Naive thymus-derived CD4-positive, alpha-beta T cell (primary cell): ENCODE data around the gene KCTD5. TPM values are rescaled to one million over a fixed set of nuclear protein-coding genes. Genes with fewer than 3 reads are reported as not detected.
A peak's percentile ranks its signal among the peaks of the same experiment; 100 is the strongest.
"Not testable (repeated sequence)": the region's sequence is repeated elsewhere in the genome, so short reads cannot be mapped to it uniquely, and the experiment has no call there.

ENCODE experiments used
- ATAC-seq: fragments of 150-1000 bp; cut with Tn5 transposase; 2 replicates; pipeline ENCODE4 v1.10.0; 2021; ENCODE audit warnings: mild to moderate bottlenecking, moderate library complexity
- CTCF ChIA-PET: fragments of 350-600 bp; sonication (Branson Sonifier 250); formaldehyde crosslinking; loops from one replicate; lab custom pipeline; 2021; ENCODE audit warnings: antibody characterized with exemption; lab: Charles Lee
- POLR2A ChIA-PET: fragments of 350-600 bp; sonication (Branson Sonifier 250); formaldehyde crosslinking; loops from one replicate; lab custom pipeline; 2021; ENCODE audit warnings: antibody characterized with exemption, inconsistent platforms; lab: Charles Lee
- DNase-seq, 9 donors: peaks; one replicate each; pipeline versions ENCODE4 v3.0.0 to v3.0.0-alpha.2; 2020 to 2022; ENCODE audit warnings: mixed read lengths in 1 of 9
- H3K27ac ChIP-seq: one replicate; pipeline ENCODE4 v1.7.0; 2013; ENCODE audit warnings: mild to moderate bottlenecking, low read depth, low read length, moderate library complexity
- H3K27me3 ChIP-seq, 2 donors: one replicate each; pipeline ENCODE4 v1.7.0; 2013; ENCODE audit warnings: low read length in 2 of 2, mild to moderate bottlenecking in 2 of 2, moderate library complexity in 2 of 2; ENCODE audit not compliant: control insufficient read depth in 2 of 2, insufficient read depth in 2 of 2
- H3K36me3 ChIP-seq, 3 experiments: 1 replicate in 2 of 3; 2 replicates in 1 of 3; pipeline ENCODE4 v1.7.0; 2013; ENCODE audit warnings: low read length in 3 of 3, mild to moderate bottlenecking in 3 of 3, moderate library complexity in 1 of 3; ENCODE audit not compliant: insufficient read depth in 3 of 3, control insufficient read depth in 2 of 3
- H3K4me1 ChIP-seq, 2 donors: one replicate each; pipeline ENCODE4 v1.7.0; 2013; ENCODE audit warnings: low read length in 2 of 2, mild to moderate bottlenecking in 2 of 2, moderate library complexity in 1 of 2; ENCODE audit not compliant: control insufficient read depth in 2 of 2, insufficient read depth in 2 of 2
- H3K4me3 ChIP-seq: 2 replicates; pipeline ENCODE4 v1.7.0; 2013; ENCODE audit warnings: mild to moderate bottlenecking, low read length
- H3K9me3 ChIP-seq, 3 experiments: 1 replicate in 2 of 3; 2 replicates in 1 of 3; pipeline ENCODE4 v1.7.0; 2013; ENCODE audit warnings: low read length in 3 of 3; ENCODE audit not compliant: control insufficient read depth in 2 of 3
- H3K27ac Mint-ChIP-seq, 9 donors: one replicate each; pipeline ENCODE4 v1.8.0; 2020 to 2022; ENCODE audit warnings: mixed read lengths in 9 of 9, mild to moderate bottlenecking in 8 of 9, moderate library complexity in 5 of 9, inconsistent platforms in 2 of 9
- H3K27me3 Mint-ChIP-seq, 5 donors: one replicate each; pipeline ENCODE4 v1.8.0; 2021 to 2022; ENCODE audit warnings: mixed read lengths in 5 of 5, mild to moderate bottlenecking in 1 of 5
- H3K36me3 Mint-ChIP-seq, 5 donors: one replicate each; pipeline ENCODE4 v1.8.0; 2020 to 2022; ENCODE audit warnings: mixed read lengths in 5 of 5, mild to moderate bottlenecking in 3 of 5, inconsistent platforms in 1 of 5
- H3K4me1 Mint-ChIP-seq, 7 donors: one replicate each; pipeline ENCODE4 v1.8.0; 2020 to 2022; ENCODE audit warnings: mixed read lengths in 7 of 7, mild to moderate bottlenecking in 3 of 7, inconsistent platforms in 1 of 7
- H3K4me3 Mint-ChIP-seq, 10 donors: one replicate each; pipeline ENCODE4 v1.8.0; 2020 to 2022; ENCODE audit warnings: mild to moderate bottlenecking in 10 of 10, mixed read lengths in 10 of 10, moderate library complexity in 6 of 10, inconsistent platforms in 2 of 10
- H3K9me3 Mint-ChIP-seq, 11 donors: one replicate each; pipeline ENCODE4 v1.8.0; 2020 to 2022; ENCODE audit warnings: mixed read lengths in 11 of 11, mild to moderate bottlenecking in 4 of 11, inconsistent platforms in 1 of 11, moderate library complexity in 1 of 11
- intact Hi-C, 2 donors: fragments of 100-400 bp; cut with micrococcal nuclease; formaldehyde crosslinking; loops; one replicate each; pipeline ENCODE4 v1.15.1; 2023
- polyA plus RNA-seq, 2 donors: library from polyadenylated mRNA; unstranded; fragments of 300-500 nt; fragmentation: Illumina TruSeq; gene quantifications; one replicate each; pipeline ENCODE4 v1.2.3, GENCODE V29; 2021
- total RNA-seq, 6 experiments: library from RNA in 5 of 6; stranded (reverse) in 5 of 6; gene quantifications; 1 replicate in 5 of 6; 2 replicates in 1 of 6; pipeline ENCODE4 v1.2.3 and lab custom pipeline; 2021 to 2026

The KCTD5 gene
- total and polyA plus RNA-seq, 7 experiments from 2014 or later, result 15.7 to 37.5 (median 24.6) TPM

DNA sequence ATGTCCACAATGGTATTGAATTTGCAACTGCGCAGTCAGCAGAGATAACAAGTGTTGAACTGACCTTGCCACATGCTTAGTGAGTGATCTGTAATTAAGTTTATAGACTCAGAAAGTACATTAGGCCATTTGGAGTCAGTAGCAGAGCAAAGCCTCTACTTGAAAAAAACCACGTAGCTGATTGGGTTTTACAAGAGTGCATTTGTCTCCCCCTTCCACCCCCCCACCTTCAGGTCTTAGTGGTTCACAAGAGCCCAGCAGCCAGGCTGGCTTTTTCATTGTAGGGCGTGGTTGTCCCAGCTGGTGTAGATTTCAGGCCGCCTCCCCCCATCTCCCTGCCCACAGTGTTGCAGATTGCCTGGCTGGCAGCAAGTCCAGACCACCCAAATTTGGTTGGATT is 2.4 kb upstream of the KCTD5 start:
- H3K4me1 ChIP-seq, result peaks cover 0 to 12% of the 10 kb centered on the region in 2 donors
- H3K27ac ChIP-seq, H3K9me3 Mint-ChIP-seq, H3K27me3 ChIP-seq, H3K27ac Mint-ChIP-seq, H3K36me3 Mint-ChIP-seq, H3K36me3 ChIP-seq, CTCF ChIA-PET, ATAC-seq, H3K9me3 ChIP-seq, H3K4me3 ChIP-seq, POLR2A ChIA-PET, DNase-seq, H3K27me3 Mint-ChIP-seq: not testable (repeated sequence)
- Mint-ChIP-seq H3K4me3 (peak overlapping the region in 1 of 10 donors; percentile 34), H3K4me1 (peaks cover 6 to 18% (median 15%) of the 10 kb centered on the region in 7 donors)
- intact Hi-C loops, result loop anchor here in 1 of 2 donors (5.0 kb wide), 2 partner anchors 208 to 523 kb away; partner anchors contain the start of genes NTN3 and TRAF7

DNA sequence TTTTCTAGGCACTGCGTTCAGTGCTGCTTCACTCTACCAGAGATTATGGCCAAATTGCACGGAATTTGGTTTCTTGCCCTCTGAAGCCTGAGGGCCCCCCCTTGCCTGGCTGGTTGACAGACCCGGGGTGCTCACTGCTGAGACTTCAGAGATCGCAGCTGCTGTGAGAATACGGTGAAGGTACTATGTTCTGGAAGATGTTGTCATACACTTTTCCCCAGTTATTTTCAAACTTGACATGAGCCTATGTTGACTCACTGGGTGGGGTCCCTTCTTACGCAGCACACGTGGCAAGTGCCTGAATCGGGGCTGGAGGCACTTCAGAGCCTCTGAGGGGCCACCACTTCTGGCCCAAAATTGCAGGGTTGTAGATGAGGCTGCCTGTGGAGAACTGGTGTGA is 2.0 kb upstream of the KCTD5 start:
- CTCF ChIA-PET, DNase-seq, H3K9me3 Mint-ChIP-seq, H3K27me3 ChIP-seq, H3K36me3 ChIP-seq, H3K27me3 Mint-ChIP-seq, H3K9me3 ChIP-seq, POLR2A ChIA-PET, H3K4me3 ChIP-seq, H3K27ac ChIP-seq, ATAC-seq, H3K36me3 Mint-ChIP-seq: not testable (repeated sequence)
- peaks cover 0 to 12% of the 10 kb centered on the region in 2 donors for H3K4me1 ChIP-seq
- Mint-ChIP-seq H3K27ac (peak overlapping the region in 1 of 9 donors; percentile 75), H3K4me3 (peak overlapping the region in 3 of 10 donors; percentile 4 to 34 (median 19)), H3K4me1 (peaks cover 6 to 19% (median 16%) of the 10 kb centered on the region in 7 donors)
- intact Hi-C loops, result loop anchor here in 1 of 2 donors (5.0 kb wide), 2 partner anchors 208 to 523 kb away; partner anchors contain the start of genes NTN3 and TRAF7

- DNase-seq, H3K36me3 Mint-ChIP-seq, H3K27me3 Mint-ChIP-seq, H3K27me3 ChIP-seq, CTCF ChIA-PET, ATAC-seq, H3K9me3 ChIP-seq, H3K9me3 Mint-ChIP-seq, H3K36me3 ChIP-seq: not testable (repeated sequence)
- peaks cover 14 to 22% of the 10 kb centered on the region in 2 donors for H3K4me1 ChIP-seq
- intact Hi-C loops, result loop anchor here (2.0 to 5.0 kb wide), 3 partner anchors 70 to 526 kb away; partner anchors contain the start of genes NTN3 (in 1 of the 2), SRRM2 (in 1 of the 2) and TRAF7 (in 1 of the 2)
- H3K27ac ChIP-seq, result peak overlapping the region; percentile 92
- Mint-ChIP-seq H3K4me3 (peak overlapping the region; percentile 83 to 99 (median 94)), H3K27ac (peak overlapping the region; percentile 50 to 99 (median 78)), H3K4me1 (peaks cover 12 to 35% (median 30%) of the 10 kb centered on the region in 7 donors)
- peak overlapping the region; percentile 81 for H3K4me3 ChIP-seq
- POLR2A ChIA-PET, result interaction anchor here (1.0 to 1.4 kb wide), 4 partner anchors 9 to 69 kb away, joined by 3 to 11 read pairs (median 5); partner anchors contain the start of gene PRSS27
Measured at GRCh38 chr16:2683041-2683440, 718 bp downstream of the KCTD5 start.

- peaks cover 12 to 43% (median 28%) of the 10 kb centered on the region in 7 donors for H3K4me1 Mint-ChIP-seq
- Histone ChIP-seq H3K4me1 (peaks cover 14 to 22% of the 10 kb centered on the region in 2 donors), H3K36me3 (peaks cover 0 to 18% (median 2%) of the 10 kb centered on the region in 3 experiments)
- H3K27ac Mint-ChIP-seq, H3K27me3 Mint-ChIP-seq, CTCF ChIA-PET, H3K4me3 ChIP-seq, H3K9me3 Mint-ChIP-seq, H3K36me3 Mint-ChIP-seq, H3K4me3 Mint-ChIP-seq, DNase-seq, intact Hi-C loops, H3K27me3 ChIP-seq, H3K27ac ChIP-seq, H3K9me3 ChIP-seq: not testable (repeated sequence)
- POLR2A ChIA-PET, result interaction anchor here (1.5 kb wide), 1 partner anchor 15 kb away, joined by 3 read pairs; no protein-coding TSS in a partner anchor
- ATAC-seq, result peak; percentile 17
Measured at GRCh38 chr16:2686075-2686474, 3.8 kb downstream of the KCTD5 start.

GRCh38 chr16:2686912-2687507 is 4.7 kb downstream of the KCTD5 start:
- DNase-seq (peak in 1 of 9 donors; percentile 40), ATAC-seq (peak; percentile 28)
- Mint-ChIP-seq H3K4me1 (peaks cover 10 to 40% (median 26%) of the 10 kb centered on the region in 7 donors), H3K27me3 (no peaks in the 10 kb centered on the region), H3K27ac (peak overlapping the region; percentile 11 to 92 (median 72)), H3K9me3 (peaks cover 0 to 2% (median 0%) of the 10 kb centered on the region in 11 donors), H3K4me3 (peak overlapping the region; percentile 45 to 83 (median 67)), H3K36me3 (peaks cover 0 to 6% (median 2%) of the 10 kb centered on the region in 5 donors)
- Histone ChIP-seq H3K36me3 (peaks cover 0 to 27% (median 2%) of the 10 kb centered on the region in 3 experiments), H3K4me3 (peak overlapping the region; percentile 36), H3K9me3 (no peaks in the 10 kb centered on the region), H3K27ac (peak overlapping the region; percentile 43), H3K27me3 (no peaks in the 10 kb centered on the region), H3K4me1 (peaks cover 14 to 15% of the 10 kb centered on the region in 2 donors)
- POLR2A ChIA-PET, result interaction anchor here (1.5 kb wide), 1 partner anchor 14 kb away, joined by 3 read pairs; no protein-coding TSS in a partner anchor
- CTCF ChIA-PET, result no interaction called here
- intact Hi-C loops, result no loop called here

DNA sequence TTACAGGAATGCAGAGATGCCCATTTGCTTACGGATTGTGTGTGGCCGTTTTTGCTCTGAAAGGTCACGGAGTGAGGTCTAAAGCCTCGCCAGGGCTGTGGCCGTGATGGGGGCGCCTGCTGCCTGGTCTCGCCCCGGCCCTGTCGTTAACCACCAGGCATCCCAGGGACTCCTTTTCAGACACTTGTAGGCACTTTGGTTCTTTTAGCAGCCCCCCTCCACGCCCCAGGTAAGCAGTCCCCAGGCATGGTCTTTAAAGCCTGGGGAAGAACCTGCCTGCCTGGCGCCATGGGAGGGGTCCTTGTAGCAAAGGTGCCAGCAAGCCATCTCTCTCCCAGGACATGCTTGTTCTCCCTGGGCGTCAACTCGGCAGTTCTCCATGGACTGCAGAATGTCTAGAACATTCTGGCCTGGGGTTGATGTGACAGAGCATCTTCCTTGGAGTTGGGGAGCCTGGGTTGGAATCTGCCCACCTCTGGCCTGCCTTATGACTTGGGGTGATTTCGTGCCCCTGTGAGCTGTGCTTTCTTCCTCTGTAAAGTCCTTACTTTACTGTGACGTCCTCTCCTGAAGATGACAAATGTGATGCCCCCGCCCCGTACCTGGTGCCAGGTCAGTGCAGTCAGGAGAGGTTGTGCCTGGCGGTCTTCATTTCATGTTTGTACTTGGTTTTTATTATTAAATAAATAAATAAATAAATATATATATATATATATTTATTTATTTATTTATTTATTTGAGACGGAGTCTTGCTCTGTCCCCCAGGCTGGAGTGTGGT is 5.4 kb downstream of the KCTD5 start:
- CTCF ChIA-PET, result no interaction called here

More for the DNA sequence above, 5.4 kb downstream of the KCTD5 start:
- POLR2A ChIA-PET, result interaction anchor here (1.5 kb wide), 1 partner anchor 13 kb away, joined by 3 read pairs; no protein-coding TSS in a partner anchor
- ATAC-seq (no peak), DNase-seq (no peak)
- H3K27ac Mint-ChIP-seq, result peak overlapping the region in 5 of 9 donors; percentile 45 to 80 (median 63)
- H3K4me3 Mint-ChIP-seq, result peak overlapping the region; percentile 45 to 83 (median 67)
- no peak overlapping the region for H3K4me3 ChIP-seq
- no peaks in the 10 kb centered on the region for H3K9me3 Mint-ChIP-seq
- H3K4me1 Mint-ChIP-seq, result peaks cover 6 to 37% (median 24%) of the 10 kb centered on the region in 7 donors
- peaks cover 0 to 5% (median 0%) of the 10 kb centered on the region in 5 donors for H3K36me3 Mint-ChIP-seq
- H3K9me3 ChIP-seq, result no peaks in the 10 kb centered on the region
- H3K27me3 ChIP-seq, result no peaks in the 10 kb centered on the region
- H3K4me1 ChIP-seq, result peaks cover 14 to 15% of the 10 kb centered on the region in 2 donors
- no peaks in the 10 kb centered on the region for H3K27me3 Mint-ChIP-seq
- peaks cover 0 to 31% (median 2%) of the 10 kb centered on the region in 3 experiments for H3K36me3 ChIP-seq
- intact Hi-C loops, result no loop called here
- H3K27ac ChIP-seq, result peak overlapping the region; percentile 43
